Sigmoid colon (tissue), 4 donors: ENCODE results near the gene PLCB1.

Experiments
- CTCF ChIP-seq, 4 experiments: fragments of 450-650 bp in 3 of 4; fragments of 200-600 bp in 1 of 4; IDR thresholded peaks; one replicate each; pipeline ENCODE4 v1.5.1; 2016 to 2019; ENCODE audit warnings: antibody characterized with exemption in 4 of 4, mild to moderate bottlenecking in 3 of 4, moderate library complexity in 2 of 4
- EP300 ChIP-seq, 4 donors: sonication (generic); formaldehyde crosslinking; IDR thresholded peaks; one replicate each; pipeline ENCODE4 v1.6.1; 2017; ENCODE audit warnings: antibody characterized with exemption in 4 of 4
- POLR2A ChIP-seq, 2 donors: fragments of 450-650 bp; IDR thresholded peaks; one replicate each; pipeline ENCODE4 v1.6.1; 2016; ENCODE audit warnings: antibody characterized with exemption in 2 of 2, mild to moderate bottlenecking in 2 of 2, moderate library complexity in 2 of 2
- POLR2AphosphoS5 ChIP-seq, 4 donors: sonication (generic); formaldehyde crosslinking; IDR thresholded peaks; one replicate each; pipeline ENCODE4 v1.6.1; 2017; ENCODE audit warnings: antibody characterized with exemption in 4 of 4

- peak in 1 of 4 donors; percentile 41 for TF ChIP-seq POLR2AphosphoS5 (IDR thresholded peaks at IDR 0.05)
- no peak for TF ChIP-seq POLR2A (IDR thresholded peaks at IDR 0.05)
- TF ChIP-seq CTCF (IDR thresholded peaks at IDR 0.05): no peak
- TF ChIP-seq EP300 (IDR thresholded peaks at IDR 0.05): no peak
These were observed 588.0 kb downstream of the PLCB1 start for GRCh38 chr20:8720089-8720488.
